Vein endothelial cell (primary cell): Measurements from ENCODE around the gene MCEE. TPM values are rescaled to one million over a fixed set of nuclear protein-coding genes. Genes with fewer than 3 reads are reported as not detected.

Source experiments
- small RNA-seq: library from RNA; depleted of rRNA; stranded (forward); fragments of <200 nt; gene quantifications from one replicate; pipeline ENCODE3, GENCODE V24; 2012
- total RNA-seq: library from RNA; depleted of rRNA; stranded (reverse); fragments of >200 nt; gene quantifications from 2 replicates; pipeline ENCODE4 v1.2.3, GENCODE V29; 2012

MCEE gene
- total RNA-seq, result 6.5 and 13.1 TPM in 2 replicates

DNA sequence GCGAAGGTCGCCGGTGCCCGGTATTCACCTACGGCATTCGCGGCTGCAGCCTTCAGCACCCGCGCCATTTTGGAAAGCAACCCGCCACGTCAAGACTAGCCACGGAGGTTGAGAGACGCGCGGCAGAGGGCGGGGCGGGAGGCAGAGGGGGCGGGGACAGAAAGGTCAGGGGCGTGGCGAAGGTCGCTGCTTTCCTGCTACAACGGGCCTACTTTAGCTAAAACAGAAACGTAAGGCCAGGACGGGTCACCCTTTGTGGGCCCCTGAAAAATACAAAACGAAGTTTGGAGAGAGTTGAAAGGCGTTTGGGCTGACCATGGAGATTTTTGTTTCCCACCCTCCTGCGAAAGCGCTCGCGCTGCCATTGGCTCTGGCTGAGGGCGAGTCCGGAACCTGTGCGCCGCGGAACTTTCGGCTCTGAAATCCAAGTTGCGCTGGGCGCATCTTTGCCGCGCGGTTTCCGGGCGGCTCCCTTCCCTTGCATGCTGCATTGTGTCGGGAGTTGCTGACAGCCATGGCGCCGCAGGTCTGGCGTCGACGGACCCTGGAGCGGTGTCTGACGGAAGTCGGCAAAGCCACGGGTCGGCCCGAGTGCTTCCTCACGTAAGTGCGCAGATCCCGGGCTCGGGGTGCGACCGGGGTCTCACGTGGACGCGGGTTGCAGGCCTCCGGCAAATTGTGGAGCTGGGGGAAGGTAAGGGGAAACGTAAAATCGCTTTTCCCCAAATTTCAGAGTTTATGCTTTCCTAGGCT is at the start of gene MCEE, which contains the start of gene MPHOSPH10:
Gene MCEE, minus strand, starts transcription at position 78 of the 753 bp plus-strand sequence. Its CDS starts 10 bp downstream, at position 68.
Gene MPHOSPH10, plus strand, starts transcription at position 483 of the 753 bp plus-strand sequence. Its CDS starts 32 bp downstream, at position 515.

DNA sequence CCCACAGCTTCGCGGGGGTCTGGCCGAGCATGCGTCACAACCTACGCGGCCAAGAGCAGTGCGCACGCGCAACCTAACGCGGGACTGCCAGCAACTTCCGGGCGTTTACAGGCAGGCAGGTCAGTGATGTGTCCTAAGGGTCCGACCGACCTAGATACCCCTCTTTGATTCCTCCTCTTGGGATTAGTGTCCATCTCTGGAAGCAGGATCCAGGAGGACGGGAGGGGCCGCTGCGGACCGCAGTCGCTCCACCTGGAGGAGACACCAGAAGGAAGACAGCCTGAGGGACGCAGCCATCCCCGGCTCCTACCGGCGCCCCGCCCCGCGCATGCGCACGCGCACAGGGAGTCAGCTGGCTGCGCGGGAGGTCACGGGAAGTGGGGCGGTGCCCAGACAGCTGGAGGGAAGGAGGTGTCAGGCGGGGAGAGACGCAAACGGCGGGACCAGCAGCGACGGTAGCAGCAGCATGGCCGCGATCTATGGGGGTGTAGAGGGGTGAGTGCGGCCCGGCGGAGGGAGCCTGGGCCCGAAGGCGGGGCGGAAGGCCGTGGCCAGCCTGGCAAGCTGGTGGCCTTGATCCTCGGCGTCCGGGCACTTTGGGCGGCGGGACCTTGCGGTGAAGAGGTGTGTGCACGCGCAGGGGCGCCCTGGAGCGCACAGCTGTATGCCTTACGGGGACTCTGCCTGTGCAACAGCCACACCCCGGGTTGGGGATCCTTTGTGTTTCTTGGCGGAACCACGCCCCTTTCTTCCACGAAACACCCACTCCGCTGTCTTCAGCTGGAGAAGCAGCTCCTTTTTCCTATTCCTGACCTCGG is 61.6 kb downstream of the MCEE start, which contains the start of gene NAGK:
Gene NAGK, plus strand, starts transcription at position 431 of the 818 bp plus-strand sequence. Its CDS starts 36 bp downstream, at position 467.

Small RNA genes within 50 kb of the gene (small RNA-seq; reads per million reads assigned to genes)
- gene AC007881.1, result not detected

Other genes with a start within 250 kb of the MCEE start
- gene VAX2, start 229.7 kb downstream of the MCEE start, total RNA-seq, result 0.38 TPM in 1 of 2 replicates, not detected in the other
- not detected in 2 replicates for gene ATP6V1B1, start 194.3 kb downstream of the MCEE start, total RNA-seq
- gene ANKRD53, start 151.6 kb downstream of the MCEE start, total RNA-seq, result 0.38 and 0.98 TPM in 2 replicates
- 40.8 and 54.6 TPM in 2 replicates for gene TEX261, start 135.4 kb downstream of the MCEE start, total RNA-seq
- 46.1 and 51.6 TPM in 2 replicates for gene NAGK, start 61.6 kb downstream of the MCEE start, total RNA-seq
- gene MPHOSPH10, start 405 bp upstream of the MCEE start, total RNA-seq, result 14.7 and 21.2 TPM in 2 replicates
- 0.19 and 0.33 TPM in 2 replicates for gene PAIP2B, start 96.9 kb upstream of the MCEE start, total RNA-seq
- 113 and 129 TPM in 2 replicates for gene ZNF638, start 201.6 kb upstream of the MCEE start, total RNA-seq